Fibroblast of lung (primary cell): ENCODE measurements around the gene WFIKKN1. TPM values are rescaled to one million over a fixed set of nuclear protein-coding genes. Genes with fewer than 3 reads are reported as not detected.

Experiments used
- DNase-seq, 2 donors: peaks; one replicate each; pipeline versions ENCODE4 v3.0.0 to v3.0.0-alpha.2; 2010; ENCODE audit warnings: low read depth in 2 of 2
- H2AFZ ChIP-seq: 2 replicates; pipeline ENCODE4 v1.5.1; 2012; ENCODE audit warnings: low read length, control low read depth, inconsistent platforms
- H3K27ac ChIP-seq: 2 replicates; pipeline ENCODE4 v1.5.1; 2011; ENCODE audit warnings: low read length, control low read depth; ENCODE audit not compliant: insufficient read depth
- H3K27me3 ChIP-seq: 2 replicates; pipeline ENCODE4 v1.5.1; 2011; ENCODE audit warnings: mild to moderate bottlenecking, low read length; ENCODE audit not compliant: control insufficient read depth, insufficient read depth
- H3K36me3 ChIP-seq: 2 replicates; pipeline ENCODE4 v1.5.1; 2011; ENCODE audit warnings: low read length; ENCODE audit not compliant: control insufficient read depth, insufficient read depth
- H3K4me1 ChIP-seq: 2 replicates; pipeline ENCODE4 v1.5.1; 2011; ENCODE audit warnings: low read length; ENCODE audit not compliant: control insufficient read depth, insufficient read depth; ENCODE audit errors: extremely low read depth
- H3K4me2 ChIP-seq: 2 replicates; pipeline ENCODE4 v1.5.1; 2011; ENCODE audit warnings: low read length, control low read depth; ENCODE audit not compliant: insufficient read depth; ENCODE audit errors: extremely low read depth
- H3K4me3 ChIP-seq, 4 experiments: fragments of 200-600 bp in 1 of 4; sonication (generic) in 1 of 4; replicated peaks in 1 of 4; 2 replicates each; pipeline ENCODE4 v1.5.1; 2011 to 2016; ENCODE audit warnings: low read length in 4 of 4, low read depth in 3 of 4, mild to moderate bottlenecking in 3 of 4, control low read depth in 2 of 4, inconsistent platforms in 1 of 4, mixed read lengths in 1 of 4; ENCODE audit not compliant: insufficient read depth in 1 of 4; ENCODE audit errors: control extremely low read depth in 1 of 4
- H3K79me2 ChIP-seq: 2 replicates; pipeline ENCODE4 v1.5.1; 2012; ENCODE audit warnings: mild to moderate bottlenecking, low read length, inconsistent platforms; ENCODE audit not compliant: control insufficient read depth, insufficient read depth
- H3K9ac ChIP-seq: 2 replicates; pipeline ENCODE4 v1.5.1; 2011; ENCODE audit warnings: mild to moderate bottlenecking, low read length, control low read depth; ENCODE audit not compliant: insufficient read depth
- H3K9me3 ChIP-seq: 2 replicates; pipeline ENCODE4 v1.5.1; 2012; ENCODE audit warnings: low read depth, low read length; ENCODE audit not compliant: control insufficient read depth, insufficient read depth
- H4K20me1 ChIP-seq: 2 replicates; pipeline ENCODE4 v1.5.1; 2011; ENCODE audit warnings: low read length; ENCODE audit not compliant: control insufficient read depth, insufficient read depth; ENCODE audit errors: extremely low read depth
- EZH2 ChIP-seq: IDR thresholded peaks from 2 replicates; pipeline ENCODE4 v1.5.1; 2012; ENCODE audit warnings: low read length, control low read depth, mild to moderate bottlenecking; ENCODE audit errors: missing control alignments
- polyA plus RNA-seq, 2 donors: library from polyadenylated mRNA; depleted of rRNA in 1 of 2; stranded (reverse) in 1 of 2; unstranded in 1 of 2; fragments of >200 nt; gene quantifications; 2 replicates each; pipeline ENCODE4 v1.2.1, GENCODE V29; 2011 to 2012; ENCODE audit warnings: missing spikeins in 1 of 2
- total RNA-seq: library from RNA; depleted of rRNA; stranded (reverse); fragments of >200 nt; gene quantifications from 2 replicates; pipeline ENCODE4 v1.2.1, GENCODE V29; 2014
- TF ChIP-seq, protein P1 (sequence below), 2 donors: IDR thresholded peaks in 1 of 2; conservative IDR thresholded peaks in 1 of 2; 1 replicate in 1 of 2; 2 replicates in 1 of 2; pipeline ENCODE4 v1.5.1; 2011 to 2012; ENCODE audit warnings: low read length in 2 of 2, control low read depth in 1 of 2, inconsistent platforms in 1 of 2, low read depth in 1 of 2, mild to moderate bottlenecking in 1 of 2

The WFIKKN1 gene
- total and polyA plus RNA-seq, 2 donors (not counting 1 experiment from before 2014, with no cell fraction given): 0.17 TPM; not detected in 1

DNA sequence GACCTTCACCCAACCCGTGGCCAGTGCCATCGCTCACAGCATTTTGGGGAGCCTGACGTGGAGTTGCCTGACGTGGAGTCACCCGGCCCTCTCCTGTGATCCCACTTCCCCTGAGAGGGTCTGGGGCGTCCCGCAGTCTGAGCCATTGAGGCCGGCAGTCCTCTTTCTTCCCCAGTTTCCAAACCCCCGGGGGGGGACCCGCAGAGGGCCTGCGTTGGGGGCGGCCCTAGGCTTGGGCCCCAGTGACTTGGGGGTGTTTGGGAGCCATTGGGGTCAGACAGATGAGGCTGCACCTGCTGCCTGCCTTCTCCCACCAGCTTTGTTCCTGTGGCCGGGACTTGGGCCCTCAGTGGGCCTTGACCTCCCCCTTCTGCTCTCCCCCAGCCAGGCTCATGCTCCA is 38.9 kb downstream of the WFIKKN1 start:
- H3K36me3 ChIP-seq: peaks cover 37% of the 10 kb centered on the region
- no peaks in the 10 kb centered on the region for H3K9me3 ChIP-seq
- no peaks in the 10 kb centered on the region for H4K20me1 ChIP-seq
- DNase-seq: no peak
- peaks cover 23% of the 10 kb centered on the region for H3K79me2 ChIP-seq
- peak overlapping the region; percentile 94 for H3K4me2 ChIP-seq
- H3K4me3 ChIP-seq: peak overlapping the region in 2 of 4 experiments; percentile 87 to 90
- H3K4me1 ChIP-seq: peaks cover 7% of the 10 kb centered on the region
- no peaks in the 10 kb centered on the region for H3K27me3 ChIP-seq
- no peak overlapping the region for H3K27ac ChIP-seq
- no peak overlapping the region for H3K9ac ChIP-seq
- no peak overlapping the region for H2AFZ ChIP-seq
- TF ChIP-seq, protein P1, sequence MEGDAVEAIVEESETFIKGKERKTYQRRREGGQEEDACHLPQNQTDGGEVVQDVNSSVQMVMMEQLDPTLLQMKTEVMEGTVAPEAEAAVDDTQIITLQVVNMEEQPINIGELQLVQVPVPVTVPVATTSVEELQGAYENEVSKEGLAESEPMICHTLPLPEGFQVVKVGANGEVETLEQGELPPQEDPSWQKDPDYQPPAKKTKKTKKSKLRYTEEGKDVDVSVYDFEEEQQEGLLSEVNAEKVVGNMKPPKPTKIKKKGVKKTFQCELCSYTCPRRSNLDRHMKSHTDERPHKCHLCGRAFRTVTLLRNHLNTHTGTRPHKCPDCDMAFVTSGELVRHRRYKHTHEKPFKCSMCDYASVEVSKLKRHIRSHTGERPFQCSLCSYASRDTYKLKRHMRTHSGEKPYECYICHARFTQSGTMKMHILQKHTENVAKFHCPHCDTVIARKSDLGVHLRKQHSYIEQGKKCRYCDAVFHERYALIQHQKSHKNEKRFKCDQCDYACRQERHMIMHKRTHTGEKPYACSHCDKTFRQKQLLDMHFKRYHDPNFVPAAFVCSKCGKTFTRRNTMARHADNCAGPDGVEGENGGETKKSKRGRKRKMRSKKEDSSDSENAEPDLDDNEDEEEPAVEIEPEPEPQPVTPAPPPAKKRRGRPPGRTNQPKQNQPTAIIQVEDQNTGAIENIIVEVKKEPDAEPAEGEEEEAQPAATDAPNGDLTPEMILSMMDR (conservative IDR thresholded peaks at IDR 0.05 in 1 of 2, IDR thresholded peaks at IDR 0.05 in 1 of 2; ENCODE audit: low read depth in 1 of 2, low read length in 2 of 2): no peak

DNA sequence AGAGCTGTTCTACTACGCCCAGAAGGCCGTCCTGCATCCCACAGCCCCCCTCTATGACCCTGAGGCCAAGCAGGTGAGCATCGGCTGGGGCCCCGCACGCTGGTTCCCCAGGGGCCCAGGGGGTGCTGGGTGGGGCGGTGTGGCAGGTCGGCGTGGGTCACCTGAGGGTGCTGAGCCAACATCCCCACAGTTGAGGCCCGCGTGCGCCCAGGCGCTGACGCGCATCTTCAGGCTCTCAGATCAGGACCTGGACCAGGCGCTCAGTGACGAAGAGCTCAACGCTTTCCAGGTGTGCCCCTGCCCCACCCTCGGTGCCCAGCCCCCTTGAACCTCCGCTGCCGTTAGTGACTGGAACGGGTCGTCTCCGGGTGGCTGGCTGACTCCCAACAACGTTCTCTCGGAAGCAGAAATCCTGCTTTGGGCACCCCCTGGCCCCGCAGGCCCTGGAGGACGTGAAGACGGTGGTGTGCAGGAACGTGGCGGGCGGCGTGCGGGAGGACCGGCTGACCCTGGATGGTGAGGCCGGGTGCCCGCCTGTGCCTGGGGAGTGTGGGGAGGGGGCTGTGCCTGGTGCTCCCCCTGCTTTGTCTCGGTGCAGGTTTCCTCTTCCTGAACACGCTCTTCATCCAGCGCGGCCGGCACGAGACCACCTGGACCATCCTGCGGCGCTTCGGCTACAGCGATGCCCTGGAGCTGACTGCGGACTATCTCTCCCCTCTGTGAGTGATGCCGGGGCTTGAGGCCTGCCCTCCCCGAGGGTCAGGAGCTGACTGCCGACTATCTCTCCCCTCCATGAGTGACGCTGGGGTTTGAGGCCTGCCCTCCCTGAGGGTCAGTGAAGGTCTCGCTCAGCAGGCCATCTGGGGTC is 39.9 kb downstream of the WFIKKN1 start:
- Histone ChIP-seq H3K4me1 (peaks cover 11% of the 10 kb centered on the region), H3K4me2 (no peak overlapping the region), H3K27me3 (no peaks in the 10 kb centered on the region), H3K9me3 (no peaks in the 10 kb centered on the region), H3K9ac (no peak overlapping the region), H3K79me2 (peaks cover 23% of the 10 kb centered on the region), H3K27ac (no peak overlapping the region), H2AFZ (no peak overlapping the region), H3K4me3 (no peak overlapping the region), H3K36me3 (peaks cover 37% of the 10 kb centered on the region), H4K20me1 (no peaks in the 10 kb centered on the region)
- DNase-seq: no peak
- TF ChIP-seq, protein P1 (conservative IDR thresholded peaks at IDR 0.05 in 1 of 2, IDR thresholded peaks at IDR 0.05 in 1 of 2; ENCODE audit: low read depth in 1 of 2, low read length in 2 of 2): no peak
- no peak for TF ChIP-seq EZH2

DNA sequence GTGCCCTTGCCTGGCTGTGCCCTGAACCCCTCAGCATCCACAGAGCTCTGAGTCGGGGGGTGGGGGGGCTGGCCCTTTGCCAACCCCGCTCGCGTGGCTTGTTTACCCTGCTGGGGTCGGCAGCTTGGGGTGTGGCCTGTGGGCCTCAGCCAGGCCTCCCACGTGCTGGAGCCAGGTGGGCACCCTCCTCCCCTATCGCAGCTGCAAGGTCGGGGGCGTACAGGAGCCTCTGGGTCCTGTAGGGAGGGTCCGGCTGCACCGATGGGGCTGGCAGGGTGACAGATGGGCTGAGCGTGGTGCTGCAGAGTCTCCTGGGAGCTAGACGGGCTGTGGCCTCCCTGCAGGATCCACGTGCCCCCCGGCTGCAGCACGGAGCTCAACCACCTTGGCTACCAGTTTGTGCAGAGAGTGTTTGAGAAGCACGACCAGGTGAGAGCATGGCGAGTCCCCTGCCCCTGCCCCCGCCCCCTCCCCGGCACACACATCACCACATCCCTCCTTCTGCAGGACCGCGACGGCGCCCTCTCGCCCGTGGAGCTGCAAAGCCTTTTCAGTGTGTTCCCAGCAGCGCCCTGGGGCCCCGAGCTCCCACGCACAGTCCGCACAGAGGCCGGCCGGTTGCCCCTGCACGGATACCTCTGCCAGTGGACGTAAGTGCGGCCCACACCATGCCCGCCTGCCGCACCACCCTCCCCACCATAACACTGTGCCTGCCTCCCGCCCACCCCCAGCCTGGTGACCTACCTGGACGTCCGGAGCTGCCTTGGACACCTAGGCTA is 40.8 kb downstream of the WFIKKN1 start:
- Histone ChIP-seq H3K9ac (no peak overlapping the region), H3K36me3 (peaks cover 37% of the 10 kb centered on the region), H3K4me2 (no peak overlapping the region), H2AFZ (no peak overlapping the region), H3K27ac (no peak overlapping the region), H3K9me3 (no peaks in the 10 kb centered on the region), H4K20me1 (no peaks in the 10 kb centered on the region), H3K4me3 (no peak overlapping the region), H3K27me3 (no peaks in the 10 kb centered on the region), H3K79me2 (peaks cover 23% of the 10 kb centered on the region), H3K4me1 (peaks cover 11% of the 10 kb centered on the region)
- TF ChIP-seq, protein P1 (conservative IDR thresholded peaks at IDR 0.05 in 1 of 2, IDR thresholded peaks at IDR 0.05 in 1 of 2; ENCODE audit: low read depth in 1 of 2, low read length in 2 of 2): no peak
- no peak for TF ChIP-seq EZH2
- DNase-seq: no peak
